Measurements from ENCODE around the gene HMGB4.

HMGB4 gene

DNA sequence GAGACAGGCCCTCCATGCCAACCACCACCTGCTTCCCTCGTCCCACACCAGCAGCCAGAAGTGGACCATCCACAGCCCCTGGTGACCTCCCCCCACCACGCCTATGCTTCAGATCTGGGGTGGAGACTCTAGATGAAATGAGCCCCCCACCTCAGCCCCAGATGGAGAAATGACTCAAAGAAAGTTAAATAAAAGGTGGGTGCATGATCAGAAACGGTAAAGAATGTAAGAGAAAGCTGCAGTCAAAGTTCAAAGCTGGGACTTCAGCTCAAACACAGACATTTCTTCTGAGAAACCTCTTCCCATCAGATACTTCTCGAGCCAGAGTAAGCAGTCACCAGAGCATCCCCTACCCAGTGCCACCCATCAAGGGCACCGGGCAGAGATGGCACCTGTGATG lies 43.1 kb upstream of the HMGB4 start:
- Histone ChIP-seq H3K79me2 (ENCODE audit: insufficient read depth, low read length) (no peaks in the 10 kb centered on the region), H3K4me1 (ENCODE audit: insufficient read depth, low read length, poor library complexity, severe bottlenecking) (no peaks in the 10 kb centered on the region), H3K9ac (ENCODE audit: low read depth, low read length, poor library complexity, severe bottlenecking) (no peak overlapping the region), H4K20me1 (ENCODE audit: insufficient read depth, low read length, poor library complexity, severe bottlenecking) (no peaks in the 10 kb centered on the region), H3K9me3 (ENCODE audit: insufficient read depth, low read depth, low read length) (no peaks in the 10 kb centered on the region), H3K4me2 (ENCODE audit: low read depth, low read length, poor library complexity, severe bottlenecking) (no peak overlapping the region), H3K36me3 (ENCODE audit: insufficient read depth, low read length) (no peaks in the 10 kb centered on the region), H3K9me2 (replicated peaks; ENCODE audit: low read depth, low read length) (no peaks in the 10 kb centered on the region), H3F3A (ENCODE audit: low read depth) (no peaks in the 10 kb centered on the region), H3K27me3 (ENCODE audit: insufficient read depth, low read length, poor library complexity, severe bottlenecking) (no peaks in the 10 kb centered on the region), H2AFZ (ENCODE audit: low read length) (no peak overlapping the region), H3K4me3 (ENCODE audit: low read length, poor library complexity, severe bottlenecking) (no peak overlapping the region)
- no peak for TF ChIP-seq EZH2phosphoT487 (IDR thresholded peaks at IDR 0.05; ENCODE audit: borderline replicate concordance)
- TF ChIP-seq, protein P1, sequence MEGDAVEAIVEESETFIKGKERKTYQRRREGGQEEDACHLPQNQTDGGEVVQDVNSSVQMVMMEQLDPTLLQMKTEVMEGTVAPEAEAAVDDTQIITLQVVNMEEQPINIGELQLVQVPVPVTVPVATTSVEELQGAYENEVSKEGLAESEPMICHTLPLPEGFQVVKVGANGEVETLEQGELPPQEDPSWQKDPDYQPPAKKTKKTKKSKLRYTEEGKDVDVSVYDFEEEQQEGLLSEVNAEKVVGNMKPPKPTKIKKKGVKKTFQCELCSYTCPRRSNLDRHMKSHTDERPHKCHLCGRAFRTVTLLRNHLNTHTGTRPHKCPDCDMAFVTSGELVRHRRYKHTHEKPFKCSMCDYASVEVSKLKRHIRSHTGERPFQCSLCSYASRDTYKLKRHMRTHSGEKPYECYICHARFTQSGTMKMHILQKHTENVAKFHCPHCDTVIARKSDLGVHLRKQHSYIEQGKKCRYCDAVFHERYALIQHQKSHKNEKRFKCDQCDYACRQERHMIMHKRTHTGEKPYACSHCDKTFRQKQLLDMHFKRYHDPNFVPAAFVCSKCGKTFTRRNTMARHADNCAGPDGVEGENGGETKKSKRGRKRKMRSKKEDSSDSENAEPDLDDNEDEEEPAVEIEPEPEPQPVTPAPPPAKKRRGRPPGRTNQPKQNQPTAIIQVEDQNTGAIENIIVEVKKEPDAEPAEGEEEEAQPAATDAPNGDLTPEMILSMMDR (conservative IDR thresholded peaks at IDR 0.05; ENCODE audit: low read length): no peak

DNA sequence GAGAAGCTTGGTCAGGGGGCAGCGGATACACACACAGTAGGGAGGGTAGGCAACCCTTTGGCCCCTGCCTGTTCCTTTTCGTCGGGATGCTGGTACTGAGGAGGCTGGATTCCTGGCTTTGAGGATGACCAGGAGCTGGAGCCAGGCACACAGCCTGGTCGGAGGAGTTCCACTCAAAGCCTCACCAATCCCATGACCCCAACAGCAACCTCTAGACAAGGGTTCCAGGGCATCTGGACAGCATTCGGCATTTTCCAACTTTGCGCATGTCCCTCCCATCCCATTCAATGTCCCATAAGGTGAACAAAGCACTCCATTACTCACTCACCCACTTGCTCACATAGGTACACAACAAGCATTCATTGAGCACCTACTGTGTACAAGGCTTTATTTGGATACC lies 42.6 kb upstream of the HMGB4 start:
- H2AFZ ChIP-seq (ENCODE audit: low read length): no peak overlapping the region
- H3K36me3 ChIP-seq (ENCODE audit: insufficient read depth, low read length): no peaks in the 10 kb centered on the region
- no peaks in the 10 kb centered on the region for H3K9me2 ChIP-seq (replicated peaks; ENCODE audit: low read depth, low read length)
- no peaks in the 10 kb centered on the region for H3F3A ChIP-seq (ENCODE audit: low read depth)
- no peaks in the 10 kb centered on the region for H3K79me2 ChIP-seq (ENCODE audit: insufficient read depth, low read length)
- no peak overlapping the region for H3K9ac ChIP-seq (ENCODE audit: low read depth, low read length, poor library complexity, severe bottlenecking)
- H3K4me2 ChIP-seq (ENCODE audit: low read depth, low read length, poor library complexity, severe bottlenecking): no peak overlapping the region
- TF ChIP-seq, protein P1 (conservative IDR thresholded peaks at IDR 0.05; ENCODE audit: low read length): no peak
- TF ChIP-seq EZH2phosphoT487 (IDR thresholded peaks at IDR 0.05; ENCODE audit: borderline replicate concordance): no peak
- no peaks in the 10 kb centered on the region for H3K4me1 ChIP-seq (ENCODE audit: insufficient read depth, low read length, poor library complexity, severe bottlenecking)
- H3K4me3 ChIP-seq (ENCODE audit: low read length, poor library complexity, severe bottlenecking): no peak overlapping the region
- H3K9me3 ChIP-seq (ENCODE audit: insufficient read depth, low read depth, low read length): no peaks in the 10 kb centered on the region; the same call in 1 of the 2 replicates
- no peaks in the 10 kb centered on the region for H4K20me1 ChIP-seq (ENCODE audit: insufficient read depth, low read length, poor library complexity, severe bottlenecking)
- no peaks in the 10 kb centered on the region for H3K27me3 ChIP-seq (ENCODE audit: insufficient read depth, low read length, poor library complexity, severe bottlenecking)

DNA sequence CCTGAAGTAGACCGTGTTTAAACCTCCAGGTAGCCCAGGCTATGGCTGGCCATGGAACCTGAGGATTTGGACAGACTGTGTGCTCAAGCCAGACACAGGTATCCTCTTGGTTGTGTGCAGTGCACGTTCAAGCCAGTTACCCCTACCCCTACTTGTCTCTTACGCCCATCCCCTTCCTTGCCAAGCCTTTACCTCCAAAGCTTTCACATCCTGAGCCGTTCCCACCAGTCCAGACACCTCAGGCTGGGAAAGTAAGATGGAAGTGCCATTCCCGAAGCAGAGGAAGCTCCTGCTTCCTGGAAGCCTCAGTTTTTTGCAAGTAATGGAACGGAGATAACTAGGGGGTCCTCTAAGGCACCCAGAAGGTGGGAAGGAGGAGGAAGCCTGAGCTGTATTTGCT lies 41.5 kb upstream of the HMGB4 start:
- Histone ChIP-seq H3K79me2 (ENCODE audit: insufficient read depth, low read length) (no peaks in the 10 kb centered on the region), H3K4me2 (ENCODE audit: low read depth, low read length, poor library complexity, severe bottlenecking) (no peak overlapping the region), H3F3A (ENCODE audit: low read depth) (no peaks in the 10 kb centered on the region), H3K27me3 (ENCODE audit: insufficient read depth, low read length, poor library complexity, severe bottlenecking) (no peaks in the 10 kb centered on the region), H3K4me1 (ENCODE audit: insufficient read depth, low read length, poor library complexity, severe bottlenecking) (no peaks in the 10 kb centered on the region), H3K9me2 (replicated peaks; ENCODE audit: low read depth, low read length) (no peaks in the 10 kb centered on the region), H3K4me3 (ENCODE audit: low read length, poor library complexity, severe bottlenecking) (no peak overlapping the region), H2AFZ (ENCODE audit: low read length) (no peak overlapping the region), H4K20me1 (ENCODE audit: insufficient read depth, low read length, poor library complexity, severe bottlenecking) (no peaks in the 10 kb centered on the region), H3K9me3 (ENCODE audit: insufficient read depth, low read depth, low read length) (no peaks in the 10 kb centered on the region; the same call in 1 of the 2 replicates), H3K9ac (ENCODE audit: low read depth, low read length, poor library complexity, severe bottlenecking) (no peak overlapping the region), H3K36me3 (ENCODE audit: insufficient read depth, low read length) (no peaks in the 10 kb centered on the region)
- TF ChIP-seq, protein P1 (conservative IDR thresholded peaks at IDR 0.05; ENCODE audit: low read length): no peak
- TF ChIP-seq EZH2phosphoT487 (IDR thresholded peaks at IDR 0.05; ENCODE audit: borderline replicate concordance): no peak
